IPS-NIHi7 (cell line): Measurements from ENCODE around the gene DLGAP1.
"Not testable (repeated sequence)": the region's sequence is repeated elsewhere in the genome, so short reads cannot be mapped to it uniquely, and the experiment has no call there.

Source experiments
- DNase-seq: peaks from one replicate; pipeline ENCODE4 v3.0.0; 2012; ENCODE audit warnings: mixed read lengths; ENCODE audit errors: extremely low spot score

Gene DLGAP1

GRCh38 chr18:4455113-4455811, at the start of gene DLGAP1:
TSS of gene DLGAP1 (minus strand) at chr18:4455307.
- peak; percentile 81 for DNase-seq

- DNase-seq = not testable (repeated sequence)
Observed at GRCh38 chr18:4494703-4495284, 39.7 kb upstream of the DLGAP1 start.

DNA sequence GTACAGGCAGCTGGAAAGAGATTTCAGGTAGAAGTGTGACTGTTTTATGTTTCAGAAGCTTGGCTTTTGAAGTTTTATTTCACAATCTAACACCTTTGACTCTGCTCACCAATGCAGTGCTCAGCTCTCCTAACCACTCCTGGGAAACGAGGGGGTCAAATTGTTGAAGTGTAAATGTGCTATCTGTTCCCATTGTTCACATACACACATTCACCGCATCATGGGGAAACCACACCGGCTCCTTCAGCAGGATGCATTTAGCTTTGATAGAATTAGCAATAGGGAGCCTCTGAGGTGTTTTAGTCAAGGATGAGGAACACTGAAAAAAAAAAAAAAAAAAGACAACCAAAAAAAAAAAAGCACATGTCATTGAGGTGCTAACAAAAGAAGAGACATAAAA, 13.4 kb upstream of the DLGAP1 start:
- no peak for DNase-seq

DNA sequence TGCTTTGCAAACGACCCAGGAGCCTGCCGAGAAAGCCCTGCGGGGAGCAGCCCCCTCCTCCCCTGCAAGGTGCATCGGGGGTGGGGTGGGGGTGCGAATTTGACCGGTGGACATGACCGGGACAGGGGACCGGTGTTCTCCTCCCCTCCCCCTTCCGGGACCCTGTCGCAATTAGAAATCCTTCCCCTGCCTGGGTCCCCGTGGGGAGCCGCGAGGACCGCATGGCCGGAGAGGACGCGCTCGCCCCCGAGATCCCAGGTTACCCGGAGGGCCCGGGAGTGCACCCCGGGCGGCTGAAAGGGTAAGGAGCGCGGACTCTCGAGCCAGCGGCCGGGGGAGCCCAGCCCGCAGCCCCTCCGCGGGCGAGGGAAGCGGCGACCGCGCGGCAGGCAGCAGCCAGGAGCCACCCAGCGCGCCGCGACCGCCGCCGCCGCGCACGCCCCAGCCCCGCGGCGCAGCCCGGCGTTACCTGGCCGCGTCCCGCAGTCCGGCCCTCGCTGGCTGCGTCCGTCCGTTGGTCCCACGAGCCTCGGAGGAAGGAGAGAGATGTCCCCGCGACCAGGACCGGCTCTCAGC, 482 bp downstream of the DLGAP1 start:
- no peak for DNase-seq

DNA sequence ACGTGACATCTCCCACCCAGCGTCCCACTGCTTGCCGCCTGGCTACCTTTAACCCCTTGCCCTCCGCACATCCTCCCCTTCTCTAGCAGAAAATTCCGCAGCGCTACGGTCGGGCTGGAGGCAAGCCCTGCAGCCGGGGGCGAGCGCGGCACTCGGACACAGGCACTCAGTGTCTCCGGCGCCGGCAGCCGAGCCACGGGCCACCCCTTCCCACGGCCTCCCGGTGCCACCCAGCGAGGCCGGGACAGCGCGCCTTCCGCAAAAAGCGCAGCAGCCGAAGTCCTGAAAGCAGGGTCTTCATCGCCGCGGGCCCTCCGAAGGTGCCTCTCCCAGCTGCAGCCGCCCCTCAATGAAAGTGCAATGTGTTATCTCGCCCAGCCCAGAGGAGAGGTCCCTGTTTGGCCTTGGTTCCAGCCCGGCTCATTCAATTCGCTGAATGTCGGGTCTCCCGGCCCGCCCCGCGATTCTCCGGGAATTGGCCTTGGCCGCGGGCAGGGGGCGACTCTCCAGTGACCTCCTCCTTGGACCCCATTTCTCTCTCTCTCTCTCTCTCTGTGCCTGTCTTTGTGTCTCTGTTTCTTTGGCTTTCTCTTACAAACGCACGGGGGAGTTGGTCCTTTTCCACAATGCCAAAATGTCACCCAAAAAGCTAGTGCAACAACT, 1.1 kb downstream of the DLGAP1 start:
- DNase-seq = peak; percentile 35

DNA sequence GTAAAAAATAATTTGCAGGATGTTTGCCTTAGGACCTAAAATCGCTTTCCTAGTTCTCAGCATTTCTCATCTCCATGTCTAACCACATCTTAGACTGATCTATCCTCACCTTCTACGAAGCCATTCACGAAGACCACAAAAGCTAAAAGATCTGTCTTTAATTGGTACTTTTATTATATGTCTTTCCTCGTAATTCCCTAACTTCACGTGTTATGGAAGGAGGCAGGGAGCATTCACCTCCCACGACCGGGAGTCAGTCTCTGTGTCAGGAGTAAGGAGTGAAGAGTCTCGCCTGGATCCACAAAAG, 1.6 kb downstream of the DLGAP1 start:
- DNase-seq = no peak

GRCh38 chr18:4450065-4450658, 4.9 kb downstream of the DLGAP1 start:
- no peak for DNase-seq

DNA sequence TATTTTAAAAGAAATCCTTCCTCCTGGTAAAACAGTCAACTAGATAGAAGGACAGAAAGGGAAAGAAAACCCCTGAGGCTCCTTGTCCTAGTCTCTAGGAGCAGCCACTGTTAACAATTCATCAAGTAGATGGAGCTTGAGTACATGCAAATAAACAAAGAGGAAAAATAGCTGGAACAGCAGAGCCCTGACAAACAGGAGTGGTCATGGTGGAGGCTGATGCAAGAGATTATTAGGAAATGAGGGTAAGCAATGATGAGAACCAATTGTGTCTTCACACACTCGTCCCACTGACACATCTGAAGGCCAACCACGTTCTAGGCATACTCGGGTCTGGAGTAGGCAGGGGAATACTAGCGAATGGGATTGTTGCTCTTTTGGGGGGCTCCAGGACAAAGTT, 9.2 kb downstream of the DLGAP1 start:
- no peak for DNase-seq

DNA sequence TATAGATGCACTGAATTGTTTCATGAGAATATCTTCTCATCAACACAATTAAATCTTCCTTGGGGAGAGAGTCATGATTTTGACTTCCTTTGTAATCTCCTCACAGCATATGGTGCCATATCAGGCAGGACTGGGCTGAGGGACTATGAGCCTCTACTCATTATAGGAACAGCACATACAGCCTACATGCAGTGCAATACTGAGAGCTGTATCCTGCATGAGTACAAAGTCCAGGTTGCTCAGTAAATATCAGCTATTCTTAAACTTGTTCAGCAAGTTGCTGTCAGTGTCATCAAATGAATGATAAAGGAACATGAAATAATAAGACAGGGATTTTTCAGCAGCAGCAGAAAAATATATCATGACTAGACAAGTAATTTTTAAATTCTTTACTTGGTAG, 10.8 kb downstream of the DLGAP1 start:
- no peak for DNase-seq

DNA sequence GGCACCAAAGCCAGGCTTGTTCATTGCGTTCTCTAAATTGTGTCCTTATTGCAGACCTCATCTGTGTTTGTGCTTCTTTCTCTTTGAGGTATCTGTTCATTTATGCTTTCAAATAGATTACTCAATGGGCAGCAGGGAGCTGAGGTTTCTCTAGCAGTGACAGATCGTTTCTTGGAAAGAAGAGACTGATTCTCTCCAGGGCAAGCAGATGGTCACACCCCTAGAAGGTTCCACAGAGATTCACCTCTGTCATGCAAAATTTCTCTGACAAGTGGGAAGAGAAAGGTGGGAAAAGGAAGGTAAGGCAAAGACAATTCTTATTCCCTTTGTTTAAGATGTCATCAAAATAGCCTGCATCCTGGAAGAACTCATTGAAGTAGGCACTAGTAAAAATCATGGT, 14.0 kb downstream of the DLGAP1 start:
- no peak for DNase-seq

DNA sequence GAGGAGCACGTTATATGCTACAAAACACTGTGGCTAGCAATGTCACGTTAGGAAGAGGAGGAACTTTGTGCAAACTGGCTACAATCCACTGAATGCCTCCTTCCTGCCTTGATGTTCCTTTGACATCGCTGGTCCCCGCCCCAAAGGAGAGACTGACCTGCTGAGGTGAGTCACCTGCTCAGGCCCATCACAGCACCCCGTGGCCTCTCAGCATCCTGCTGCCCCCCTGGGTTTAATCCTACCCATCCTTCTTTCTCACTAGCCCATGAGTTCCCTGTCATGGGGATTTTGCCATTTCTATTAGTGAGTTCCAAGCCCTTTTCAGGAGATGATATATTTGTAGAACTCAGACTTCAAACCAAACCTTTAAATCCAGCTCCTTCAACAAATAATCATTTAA, 16.2 kb downstream of the DLGAP1 start:
- peak; percentile 22 for DNase-seq

- no peak for DNase-seq
Observed at GRCh38 chr18:4433717-4434116, 21.4 kb downstream of the DLGAP1 start.

- DNase-seq = no peak
Observed at GRCh38 chr18:4430836-4431235, 24.3 kb downstream of the DLGAP1 start.

GRCh38 chr18:4417714-4418113, 37.4 kb downstream of the DLGAP1 start:
- DNase-seq = no peak

DNA sequence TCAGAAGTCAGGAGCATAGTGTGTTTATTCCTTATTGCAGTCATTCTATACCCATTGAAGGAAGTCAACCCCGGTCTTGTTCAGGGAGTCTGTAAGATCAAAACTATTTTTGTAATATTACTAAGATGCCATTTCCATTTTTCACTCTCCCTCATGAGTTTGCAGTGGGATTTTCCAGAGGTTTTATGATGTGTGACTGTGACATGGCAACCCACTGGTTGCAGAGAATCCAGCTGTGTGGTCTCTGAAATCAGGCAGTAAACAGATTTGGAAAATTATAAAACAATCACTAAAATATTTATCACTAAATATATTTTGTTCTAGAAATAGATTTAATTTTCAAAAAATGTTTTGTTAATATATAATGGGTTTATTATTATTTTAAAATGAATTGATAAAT, 38.1 kb downstream of the DLGAP1 start:
- no peak for DNase-seq

DNA sequence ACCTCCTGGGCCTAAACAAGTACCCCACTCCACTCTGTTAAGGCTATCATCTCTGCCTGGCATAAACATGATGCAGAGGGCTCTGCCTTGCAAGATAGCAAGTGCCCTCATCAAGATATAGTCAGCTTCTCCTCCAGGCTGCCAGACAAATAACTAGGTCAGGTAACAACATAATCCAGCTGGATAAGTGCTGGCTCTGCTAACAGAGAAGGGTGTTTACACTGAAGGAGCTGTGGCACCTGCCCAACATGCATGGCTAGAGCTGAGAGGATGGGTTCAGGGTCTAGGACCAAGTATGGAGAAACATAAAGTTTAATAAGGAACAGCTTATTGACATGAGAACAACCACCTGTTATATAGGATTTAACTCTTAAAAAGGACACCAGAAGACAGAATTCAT, 42.8 kb downstream of the DLGAP1 start:
- no peak for DNase-seq

GRCh38 chr18:4406856-4407255, 48.3 kb downstream of the DLGAP1 start:
- DNase-seq = no peak

GRCh38 chr18:4405965-4406364, 49.1 kb downstream of the DLGAP1 start:
- DNase-seq = no peak

GRCh38 chr18:4403836-4404235, 51.3 kb downstream of the DLGAP1 start:
- DNase-seq = peak; percentile 26

DNA sequence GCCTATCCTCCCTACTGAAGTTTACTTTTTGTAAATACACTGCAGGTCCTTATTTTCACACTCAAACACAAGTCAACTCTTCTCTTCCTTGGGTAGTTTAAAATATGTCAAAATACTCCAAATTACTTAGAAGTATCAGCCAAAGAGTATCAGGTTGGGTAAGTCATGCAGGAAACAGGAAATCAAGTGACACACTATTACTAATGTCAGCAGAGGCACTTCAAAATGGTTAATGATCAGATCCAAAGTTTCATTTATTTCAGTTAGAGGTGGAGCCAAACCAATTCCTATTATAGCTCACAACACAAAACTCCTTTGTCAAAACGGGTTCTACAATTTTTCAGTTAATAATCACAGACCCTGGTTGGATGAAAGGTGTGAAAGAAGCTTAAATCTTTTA, 54.2 kb downstream of the DLGAP1 start:
- no peak for DNase-seq

- no peak for DNase-seq
Observed at GRCh38 chr18:4399929-4400328, 55.2 kb downstream of the DLGAP1 start.

GRCh38 chr18:4394700-4395099, 60.4 kb downstream of the DLGAP1 start:
- DNase-seq = no peak

- DNase-seq = no peak
Observed at GRCh38 chr18:4391859-4392258, 63.2 kb downstream of the DLGAP1 start.
